Epithelial cell of esophagus (primary cell): ENCODE results near the gene ZNF554.

ENCODE experiments used
- DNase-seq: peaks from one replicate; pipeline ENCODE4 v3.0.0; 2010; ENCODE audit warnings: low read depth
- H3K4me3 ChIP-seq: 2 replicates; pipeline ENCODE4 v1.5.1; 2011; ENCODE audit warnings: mild to moderate bottlenecking, low read length, control low read depth
- CTCF ChIP-seq: IDR thresholded peaks from 2 replicates; pipeline ENCODE4 v1.5.1; 2011; ENCODE audit warnings: low read depth, mild to moderate bottlenecking, low read length, control low read depth, inconsistent platforms; ENCODE audit not compliant: insufficient read depth; ENCODE audit errors: missing control alignments

ZNF554 gene

GRCh38 chr19:2797280-2797679, 22.4 kb upstream of the ZNF554 start:
- H3K4me3 ChIP-seq, result no peak overlapping the region
- no peak for DNase-seq
- no peak for TF ChIP-seq CTCF

GRCh38 chr19:2798158-2798685, 21.4 kb upstream of the ZNF554 start:
- no peak overlapping the region for H3K4me3 ChIP-seq
- no peak for TF ChIP-seq CTCF
- no peak for DNase-seq

GRCh38 chr19:2798733-2799132, 20.9 kb upstream of the ZNF554 start:
- TF ChIP-seq CTCF, result no peak
- no peak overlapping the region for H3K4me3 ChIP-seq
- DNase-seq, result no peak

- no peak for DNase-seq
- TF ChIP-seq CTCF, result no peak
- no peak overlapping the region for H3K4me3 ChIP-seq
Measured at GRCh38 chr19:2799273-2800020, 20.2 kb upstream of the ZNF554 start.

- DNase-seq, result no peak
- no peak for TF ChIP-seq CTCF
- no peak overlapping the region for H3K4me3 ChIP-seq
Measured at GRCh38 chr19:2800506-2800905, 19.2 kb upstream of the ZNF554 start.

GRCh38 chr19:2802826-2803225, 16.8 kb upstream of the ZNF554 start:
- no peak for DNase-seq
- no peak overlapping the region for H3K4me3 ChIP-seq

More at GRCh38 chr19:2802826-2803225, 16.8 kb upstream of the ZNF554 start:
- no peak for TF ChIP-seq CTCF
